Skeletal muscle satellite cell (primary cell): ENCODE data around the gene SEMA4C.

Experiments
- H3K27me3 ChIP-seq: 2 replicates; pipeline ENCODE4 v1.7.0; 2013; ENCODE audit warnings: low read length; ENCODE audit not compliant: control insufficient read depth, insufficient read depth
- H3K36me3 ChIP-seq: 2 replicates; pipeline ENCODE4 v1.7.0; 2013; ENCODE audit warnings: mild to moderate bottlenecking, control low read depth, low read length; ENCODE audit not compliant: insufficient read depth
- H3K4me1 ChIP-seq: 2 replicates; pipeline ENCODE4 v1.7.0; 2013; ENCODE audit warnings: low read length; ENCODE audit not compliant: control insufficient read depth, insufficient read depth
- H3K4me2 ChIP-seq: 2 replicates; pipeline ENCODE4 v1.7.0; 2013; ENCODE audit warnings: mild to moderate bottlenecking, low read length
- H3K4me3 ChIP-seq: 2 replicates; pipeline ENCODE4 v1.7.0; 2013; ENCODE audit warnings: low read length
- H3K9ac ChIP-seq: 2 replicates; pipeline ENCODE4 v1.7.0; 2013; ENCODE audit warnings: mild to moderate bottlenecking, low read depth, low read length, moderate library complexity
- H3K9me3 ChIP-seq: replicated peaks from 2 replicates; pipeline ENCODE4 v1.7.0; 2013; ENCODE audit warnings: mild to moderate bottlenecking, control low read depth, low read length

SEMA4C gene

GRCh38 chr2:96819128-96819875 is 50.6 kb downstream of the SEMA4C start:
- Histone ChIP-seq H3K9me3 (no peaks in the 10 kb centered on the region), H3K4me3 (no peak overlapping the region), H3K4me1 (peaks cover 17% of the 10 kb centered on the region), H3K36me3 (no peaks in the 10 kb centered on the region), H3K27me3 (no peaks in the 10 kb centered on the region), H3K4me2 (no peak overlapping the region), H3K9ac (no peak overlapping the region)

- Histone ChIP-seq H3K4me1 (peaks cover 17% of the 10 kb centered on the region), H3K9me3 (no peaks in the 10 kb centered on the region), H3K4me3 (peak overlapping the region; percentile 93), H3K9ac (no peak overlapping the region), H3K36me3 (no peaks in the 10 kb centered on the region), H3K27me3 (no peaks in the 10 kb centered on the region), H3K4me2 (peak overlapping the region; percentile 93)
Observed at GRCh38 chr2:96817882-96818281, 52.0 kb downstream of the SEMA4C start.

DNA sequence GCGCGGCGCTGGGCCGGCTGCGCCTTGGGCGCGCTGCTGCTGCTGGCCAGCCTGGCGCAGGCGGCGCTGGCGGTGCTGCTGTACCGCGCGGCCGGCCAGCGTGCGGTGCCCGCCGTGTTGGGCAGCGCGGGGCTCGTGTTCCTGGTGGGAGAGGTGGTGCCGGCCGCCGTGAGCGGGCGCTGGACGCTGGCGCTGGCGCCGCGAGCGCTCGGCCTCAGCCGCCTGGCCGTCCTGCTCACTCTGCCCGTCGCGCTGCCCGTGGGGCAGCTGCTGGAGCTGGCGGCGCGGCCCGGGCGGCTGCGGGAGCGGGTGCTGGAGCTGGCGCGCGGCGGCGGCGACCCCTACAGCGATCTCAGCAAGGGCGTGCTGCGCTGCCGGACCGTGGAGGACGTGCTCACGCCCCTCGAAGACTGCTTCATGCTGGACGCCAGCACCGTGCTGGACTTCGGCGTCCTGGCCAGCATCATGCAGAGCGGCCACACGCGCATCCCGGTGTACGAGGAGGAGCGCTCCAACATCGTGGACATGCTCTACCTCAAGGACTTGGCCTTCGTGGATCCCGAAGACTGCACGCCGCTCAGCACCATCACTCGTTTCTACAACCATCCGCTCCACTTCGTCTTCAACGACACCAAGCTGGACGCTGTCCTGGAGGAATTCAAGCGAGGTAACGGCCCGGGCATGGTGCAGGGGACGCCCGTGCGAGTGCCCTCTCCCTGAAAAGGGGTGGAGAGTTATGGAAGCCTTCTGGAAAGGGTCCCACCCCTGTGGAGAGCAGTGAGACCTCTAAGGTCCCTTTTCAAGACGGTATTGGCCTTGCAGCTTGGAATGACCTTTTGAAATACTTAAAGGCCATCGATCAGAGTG is 52.8 kb downstream of the SEMA4C start:
- H3K4me1 ChIP-seq: peaks cover 19% of the 10 kb centered on the region
- H3K9ac ChIP-seq: peak overlapping the region; percentile 29

DNA sequence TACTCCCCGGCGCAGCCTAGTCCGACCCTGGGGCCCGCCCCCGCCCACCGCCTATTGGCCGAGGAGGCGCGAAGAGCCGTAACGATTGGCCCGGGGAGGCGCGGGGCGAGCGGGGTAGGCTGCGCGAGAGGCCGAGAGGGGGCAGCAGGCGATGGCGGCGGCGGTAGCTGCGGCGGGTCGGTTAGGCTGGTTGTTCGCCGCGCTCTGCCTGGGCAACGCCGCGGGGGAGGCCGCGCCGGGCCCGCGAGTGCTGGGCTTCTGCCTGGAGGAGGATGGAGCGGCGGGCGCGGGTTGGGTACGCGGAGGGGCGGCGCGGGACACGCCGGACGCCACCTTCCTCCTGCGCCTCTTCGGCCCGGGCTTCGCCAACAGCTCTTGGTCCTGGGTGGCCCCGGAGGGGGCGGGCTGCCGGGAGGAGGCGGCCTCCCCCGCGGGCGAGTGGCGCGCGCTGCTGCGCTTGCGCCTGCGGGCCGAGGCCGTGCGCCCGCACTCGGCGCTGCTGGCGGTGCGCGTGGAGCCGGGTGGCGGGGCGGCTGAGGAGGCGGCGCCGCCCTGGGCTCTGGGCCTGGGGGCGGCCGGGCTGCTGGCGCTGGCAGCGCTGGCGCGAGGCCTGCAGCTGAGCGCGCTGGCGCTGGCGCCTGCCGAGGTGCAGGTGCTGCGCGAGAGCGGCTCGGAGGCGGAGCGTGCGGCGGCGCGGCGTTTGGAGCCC is 53.6 kb downstream of the SEMA4C start, which contains the start of gene CNNM3:
Gene CNNM3 (plus strand): TSS at position 142 of the 709 bp plus-strand sequence. CDS start 10 bp downstream, at position 152.
- H3K4me1 ChIP-seq: peaks cover 22% of the 10 kb centered on the region
- H3K36me3 ChIP-seq: no peaks in the 10 kb centered on the region
- H3K9ac ChIP-seq: peak within 1 kb of the TSS; percentile 68
- H3K27me3 ChIP-seq: no peaks in the 10 kb centered on the region
- peak within 1 kb of the TSS; percentile 93 for H3K4me3 ChIP-seq
- peak within 1 kb of the TSS; percentile 93 for H3K4me2 ChIP-seq
- no peaks in the 10 kb centered on the region for H3K9me3 ChIP-seq

More for the DNA sequence above, 52.8 kb downstream of the SEMA4C start:
- Histone ChIP-seq H3K4me3 (peak overlapping the region; percentile 93), H3K9me3 (no peaks in the 10 kb centered on the region), H3K36me3 (no peaks in the 10 kb centered on the region), H3K27me3 (no peaks in the 10 kb centered on the region), H3K4me2 (peak overlapping the region; percentile 93)

GRCh38 chr2:96815326-96816126 is 54.4 kb downstream of the SEMA4C start:
- Histone ChIP-seq H3K27me3 (no peaks in the 10 kb centered on the region), H3K36me3 (no peaks in the 10 kb centered on the region), H3K9me3 (no peaks in the 10 kb centered on the region), H3K4me3 (peak overlapping the region; percentile 93), H3K4me2 (peak overlapping the region; percentile 88), H3K4me1 (peaks cover 22% of the 10 kb centered on the region), H3K9ac (peak overlapping the region; percentile 60)

- H3K4me1 ChIP-seq: peaks cover 22% of the 10 kb centered on the region
- H3K9ac ChIP-seq: no peak overlapping the region
- H3K36me3 ChIP-seq: no peaks in the 10 kb centered on the region
- H3K27me3 ChIP-seq: no peaks in the 10 kb centered on the region
- no peaks in the 10 kb centered on the region for H3K9me3 ChIP-seq
- no peak overlapping the region for H3K4me3 ChIP-seq
- H3K4me2 ChIP-seq: no peak overlapping the region
Observed at GRCh38 chr2:96813656-96814055, 56.2 kb downstream of the SEMA4C start.

GRCh38 chr2:96811917-96812316 is 58.0 kb downstream of the SEMA4C start:
- Histone ChIP-seq H3K4me2 (no peak overlapping the region), H3K4me3 (no peak overlapping the region), H3K9me3 (no peaks in the 10 kb centered on the region), H3K4me1 (peaks cover 12% of the 10 kb centered on the region), H3K36me3 (no peaks in the 10 kb centered on the region), H3K9ac (no peak overlapping the region), H3K27me3 (no peaks in the 10 kb centered on the region)

GRCh38 chr2:96810783-96811192 is 59.1 kb downstream of the SEMA4C start:
- H3K9ac ChIP-seq: no peak overlapping the region
- no peaks in the 10 kb centered on the region for H3K36me3 ChIP-seq
- no peaks in the 10 kb centered on the region for H3K9me3 ChIP-seq
- H3K4me2 ChIP-seq: no peak overlapping the region
- H3K27me3 ChIP-seq: no peaks in the 10 kb centered on the region
- peaks cover 10% of the 10 kb centered on the region for H3K4me1 ChIP-seq
- H3K4me3 ChIP-seq: no peak overlapping the region

GRCh38 chr2:96809951-96810782 is 59.7 kb downstream of the SEMA4C start:
- Histone ChIP-seq H3K36me3 (no peaks in the 10 kb centered on the region), H3K4me2 (no peak overlapping the region), H3K27me3 (no peaks in the 10 kb centered on the region), H3K9ac (no peak overlapping the region), H3K4me3 (no peak overlapping the region), H3K9me3 (no peaks in the 10 kb centered on the region), H3K4me1 (peaks cover 6% of the 10 kb centered on the region)
